ENCODE results near the gene ABCG1.

DNA sequence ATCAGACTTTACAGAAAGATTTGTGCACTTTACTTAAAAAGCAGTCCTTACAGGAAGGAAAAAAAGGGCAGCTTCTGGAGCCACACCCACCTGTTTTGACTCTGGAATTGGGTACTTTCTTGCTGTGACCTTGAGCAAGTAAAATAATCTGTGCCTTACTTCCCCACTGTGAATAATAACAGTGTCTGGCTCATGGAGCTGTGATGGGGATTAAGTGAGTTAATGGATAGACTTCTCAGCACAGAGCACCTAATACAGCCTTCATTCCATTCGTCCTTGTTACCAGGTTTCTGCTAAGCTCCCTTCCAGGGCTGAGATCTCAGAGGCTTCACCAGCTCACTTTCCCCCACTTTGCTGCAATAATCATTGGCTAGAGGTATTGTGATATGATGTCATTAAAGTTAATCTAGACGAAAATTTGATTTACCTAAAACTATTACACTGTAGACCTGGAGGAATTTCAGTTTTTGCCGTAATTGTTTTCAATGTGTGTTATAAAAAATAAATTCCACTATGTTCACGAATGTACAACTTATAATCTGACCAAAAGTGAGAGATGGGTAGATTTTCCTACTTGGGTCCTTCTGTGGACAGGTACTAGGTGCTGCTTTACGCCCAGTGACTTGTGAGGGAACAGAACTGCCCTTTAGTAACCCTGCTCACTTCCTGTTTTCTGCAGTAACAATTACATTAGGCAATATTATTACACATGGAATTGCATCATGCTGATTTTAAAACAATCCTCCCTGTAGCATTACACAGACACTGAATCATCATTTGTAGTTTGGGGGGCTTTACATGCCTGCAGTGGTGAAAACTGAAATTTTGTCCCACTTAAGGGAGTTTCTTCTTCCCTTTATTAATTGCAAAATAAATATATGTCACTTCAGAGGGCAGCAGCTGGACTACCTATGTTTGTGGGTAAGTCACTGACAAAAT lies 19.7 kb upstream of the ABCG1 start:
- TF ChIP-seq, protein P1, sequence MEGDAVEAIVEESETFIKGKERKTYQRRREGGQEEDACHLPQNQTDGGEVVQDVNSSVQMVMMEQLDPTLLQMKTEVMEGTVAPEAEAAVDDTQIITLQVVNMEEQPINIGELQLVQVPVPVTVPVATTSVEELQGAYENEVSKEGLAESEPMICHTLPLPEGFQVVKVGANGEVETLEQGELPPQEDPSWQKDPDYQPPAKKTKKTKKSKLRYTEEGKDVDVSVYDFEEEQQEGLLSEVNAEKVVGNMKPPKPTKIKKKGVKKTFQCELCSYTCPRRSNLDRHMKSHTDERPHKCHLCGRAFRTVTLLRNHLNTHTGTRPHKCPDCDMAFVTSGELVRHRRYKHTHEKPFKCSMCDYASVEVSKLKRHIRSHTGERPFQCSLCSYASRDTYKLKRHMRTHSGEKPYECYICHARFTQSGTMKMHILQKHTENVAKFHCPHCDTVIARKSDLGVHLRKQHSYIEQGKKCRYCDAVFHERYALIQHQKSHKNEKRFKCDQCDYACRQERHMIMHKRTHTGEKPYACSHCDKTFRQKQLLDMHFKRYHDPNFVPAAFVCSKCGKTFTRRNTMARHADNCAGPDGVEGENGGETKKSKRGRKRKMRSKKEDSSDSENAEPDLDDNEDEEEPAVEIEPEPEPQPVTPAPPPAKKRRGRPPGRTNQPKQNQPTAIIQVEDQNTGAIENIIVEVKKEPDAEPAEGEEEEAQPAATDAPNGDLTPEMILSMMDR (conservative IDR thresholded peaks at IDR 0.05; ENCODE audit: low read length), result no peak
- no peak for TF ChIP-seq EZH2phosphoT487 (IDR thresholded peaks at IDR 0.05; ENCODE audit: borderline replicate concordance, low read depth, low read length)
